ENCODE data around the gene DUT.

DNA sequence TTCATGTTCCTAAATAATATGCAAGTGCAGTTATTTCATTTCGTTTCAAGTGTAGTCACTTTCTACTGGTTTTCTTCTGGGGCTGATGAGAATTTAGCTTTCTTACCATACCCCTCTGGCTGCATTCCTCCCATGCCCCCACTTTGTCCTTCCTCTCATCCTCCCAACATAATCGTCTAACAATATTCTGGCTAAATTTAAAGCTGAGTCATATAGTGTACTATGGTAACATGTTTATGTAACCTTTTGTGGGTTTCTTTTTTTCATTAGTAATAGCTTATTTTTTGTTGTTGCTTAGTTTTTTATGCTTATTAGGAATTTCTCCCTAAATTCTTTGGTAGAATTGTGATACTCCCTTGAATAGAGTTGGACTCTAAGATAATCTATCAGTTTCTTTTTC, 30.5 kb downstream of the DUT start:
- TF ChIP-seq EZH2 (IDR thresholded peaks at IDR 0.05; ENCODE audit: borderline replicate concordance, low read depth, low read length, poor library complexity, severe bottlenecking) (no peak), CTCF (conservative IDR thresholded peaks at IDR 0.05; ENCODE audit: low read depth, low read length) (no peak)

Data from A673 (cell line).